Subcutaneous abdominal adipose tissue (tissue), 5 donors: ENCODE measurements around the gene TSEN54.

Source experiments
- H3K27ac ChIP-seq: one replicate; pipeline ENCODE4 v1.7.0; 2013; ENCODE audit warnings: low read depth, mild to moderate bottlenecking, inconsistent platforms, low read length, moderate library complexity
- H3K27me3 ChIP-seq, 5 donors: one replicate each; pipeline ENCODE4 v1.7.0; 2013; ENCODE audit warnings: low read length in 5 of 5, inconsistent platforms in 1 of 5; ENCODE audit not compliant: control insufficient read depth in 5 of 5, insufficient read depth in 4 of 5
- H3K36me3 ChIP-seq, 5 donors: one replicate each; pipeline ENCODE4 v1.7.0; 2013; ENCODE audit warnings: low read length in 5 of 5; ENCODE audit not compliant: control insufficient read depth in 5 of 5, insufficient read depth in 5 of 5
- H3K4me1 ChIP-seq, 5 donors: one replicate each; pipeline ENCODE4 v1.7.0; 2013; ENCODE audit warnings: low read length in 5 of 5, mild to moderate bottlenecking in 3 of 5, moderate library complexity in 1 of 5; ENCODE audit not compliant: control insufficient read depth in 5 of 5, insufficient read depth in 5 of 5
- H3K4me3 ChIP-seq, 5 donors: one replicate each; pipeline ENCODE4 v1.7.0; 2013; ENCODE audit warnings: low read length in 5 of 5, low read depth in 1 of 5
- H3K9ac ChIP-seq, 5 donors: one replicate each; pipeline ENCODE4 v1.7.0; 2013; ENCODE audit warnings: low read length in 5 of 5, mild to moderate bottlenecking in 4 of 5, moderate library complexity in 3 of 5
- H3K9me3 ChIP-seq, 5 donors: one replicate each; pipeline ENCODE4 v1.7.0; 2013; ENCODE audit warnings: low read length in 5 of 5; ENCODE audit not compliant: control insufficient read depth in 5 of 5
- donor health status: healthy.
- donor health status: healthy.
- donor health status: healthy.
- donor health status: healthy.
- donor health status: healthy.

TSEN54 gene

DNA sequence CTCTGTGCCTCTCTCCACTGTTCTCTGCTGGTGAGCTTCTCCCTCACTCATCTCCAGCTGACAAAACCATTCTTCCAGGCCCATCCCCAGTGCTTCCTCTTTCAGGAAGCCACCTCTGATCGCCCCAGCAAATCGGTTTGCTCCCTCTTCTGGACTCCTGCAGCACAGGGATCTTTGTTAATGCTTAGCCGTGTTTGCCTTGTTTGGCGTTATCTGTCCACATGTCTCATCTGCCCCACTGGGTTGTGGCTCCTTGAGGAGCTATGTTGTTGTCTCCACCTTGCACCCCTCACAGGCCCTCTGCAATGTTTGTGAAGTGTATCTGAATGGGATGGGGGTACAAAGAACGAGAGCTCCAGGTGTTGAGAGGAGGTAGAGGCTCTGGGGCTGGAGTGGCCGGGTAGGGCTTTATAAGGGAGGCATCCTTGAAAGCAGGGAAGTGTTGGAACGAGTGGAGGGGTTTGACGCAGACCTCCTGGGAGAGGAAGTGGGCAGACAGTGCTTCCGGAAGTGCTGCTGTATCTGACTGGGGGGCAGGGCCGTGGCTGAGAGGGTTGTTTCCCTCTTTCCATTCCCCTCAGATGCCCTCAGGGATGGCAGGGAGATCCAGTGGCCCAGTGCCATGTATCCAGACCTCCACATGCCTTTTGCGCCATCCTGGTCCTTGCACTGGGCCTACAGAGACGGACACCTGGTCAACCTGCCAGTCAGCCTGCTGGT lies 28.8 kb upstream of the TSEN54 start:
- Histone ChIP-seq H3K4me1 (peaks cover 6 to 74% (median 52%) of the 10 kb centered on the region in 5 donors), H3K9ac (peak overlapping the region in 2 of 5 donors; percentile 5 to 54), H3K4me3 (peak overlapping the region in 4 of 5 donors; percentile 1 to 43 (median 12)), H3K9me3 (no peaks in the 10 kb centered on the region), H3K27me3 (no peaks in the 10 kb centered on the region), H3K36me3 (peaks cover 0 to 44% (median 32%) of the 10 kb centered on the region in 5 donors), H3K27ac (no peak overlapping the region)

DNA sequence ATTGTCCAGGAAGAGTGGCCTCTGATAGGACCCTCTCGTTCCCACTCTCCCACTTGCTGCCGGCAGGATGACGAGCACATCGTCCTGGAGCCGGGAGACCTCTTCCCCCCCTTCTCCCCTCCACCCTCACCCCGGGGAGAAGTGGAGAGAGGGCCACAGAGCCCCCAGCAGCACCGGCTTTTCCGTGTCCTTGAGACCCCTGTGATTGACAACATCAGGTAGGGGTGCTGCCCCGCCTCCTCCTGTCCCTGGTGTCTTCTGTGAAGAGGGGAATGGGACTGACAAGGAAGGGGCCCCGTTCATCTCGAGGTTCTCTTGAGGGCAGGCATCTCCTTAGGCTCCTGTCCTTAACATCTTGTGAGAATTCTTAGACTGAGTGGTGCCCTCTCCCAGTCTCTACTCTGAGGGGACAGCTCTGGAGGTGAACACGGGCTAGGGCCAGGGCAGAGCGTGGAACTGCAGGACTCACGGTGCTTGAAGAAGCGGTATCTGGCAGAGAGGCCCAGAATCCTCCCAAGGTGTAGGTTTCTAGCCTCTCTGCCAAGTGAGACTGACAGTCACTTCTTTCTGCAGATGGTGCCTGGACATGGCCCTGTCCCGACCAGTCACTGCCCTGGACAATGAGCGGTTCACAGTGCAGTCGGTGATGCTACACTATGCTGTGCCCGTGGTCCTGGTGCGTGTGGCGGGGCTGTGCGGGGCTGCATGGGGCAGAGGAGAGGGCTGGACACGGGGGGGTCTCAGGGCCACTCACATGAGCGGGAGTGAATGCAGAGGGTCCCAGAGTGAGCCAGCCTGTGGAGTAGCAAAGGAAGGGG lies 27.4 kb upstream of the TSEN54 start:
- H3K4me1 ChIP-seq: peaks cover 6 to 68% (median 46%) of the 10 kb centered on the region in 5 donors
- H3K9me3 ChIP-seq: no peaks in the 10 kb centered on the region
- H3K4me3 ChIP-seq: no peak overlapping the region
- no peak overlapping the region for H3K9ac ChIP-seq
- H3K27me3 ChIP-seq: no peaks in the 10 kb centered on the region
- no peak overlapping the region for H3K27ac ChIP-seq
- H3K36me3 ChIP-seq: peaks cover 0 to 58% (median 46%) of the 10 kb centered on the region in 5 donors

DNA sequence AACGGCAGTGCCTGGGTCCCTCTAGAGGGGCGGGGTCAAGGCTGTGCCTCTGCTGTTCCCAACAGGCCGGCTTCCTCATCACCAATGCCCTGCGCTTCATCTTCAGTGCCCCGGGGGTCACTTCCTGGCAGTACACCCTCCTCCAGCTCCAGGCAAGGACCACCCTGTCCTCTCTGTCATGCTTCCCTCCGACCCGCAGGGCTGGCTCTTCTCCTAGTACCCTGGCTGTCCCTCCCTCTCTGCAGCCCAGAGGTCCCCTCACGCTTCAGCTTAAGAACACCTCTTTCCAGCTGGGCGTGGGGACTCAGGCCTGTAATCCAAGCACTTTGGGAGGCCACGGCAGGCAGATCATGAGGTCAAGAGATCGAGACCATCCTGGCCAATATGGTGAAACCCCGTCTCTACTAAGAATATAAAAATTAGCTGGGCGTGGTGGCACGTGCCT lies 26.8 kb upstream of the TSEN54 start:
- Histone ChIP-seq H3K4me1 (peaks cover 6 to 68% (median 46%) of the 10 kb centered on the region in 5 donors), H3K27me3 (no peaks in the 10 kb centered on the region), H3K4me3 (no peak overlapping the region), H3K36me3 (peaks cover 0 to 65% (median 52%) of the 10 kb centered on the region in 5 donors), H3K27ac (no peak overlapping the region), H3K9me3 (no peaks in the 10 kb centered on the region), H3K9ac (no peak overlapping the region)

DNA sequence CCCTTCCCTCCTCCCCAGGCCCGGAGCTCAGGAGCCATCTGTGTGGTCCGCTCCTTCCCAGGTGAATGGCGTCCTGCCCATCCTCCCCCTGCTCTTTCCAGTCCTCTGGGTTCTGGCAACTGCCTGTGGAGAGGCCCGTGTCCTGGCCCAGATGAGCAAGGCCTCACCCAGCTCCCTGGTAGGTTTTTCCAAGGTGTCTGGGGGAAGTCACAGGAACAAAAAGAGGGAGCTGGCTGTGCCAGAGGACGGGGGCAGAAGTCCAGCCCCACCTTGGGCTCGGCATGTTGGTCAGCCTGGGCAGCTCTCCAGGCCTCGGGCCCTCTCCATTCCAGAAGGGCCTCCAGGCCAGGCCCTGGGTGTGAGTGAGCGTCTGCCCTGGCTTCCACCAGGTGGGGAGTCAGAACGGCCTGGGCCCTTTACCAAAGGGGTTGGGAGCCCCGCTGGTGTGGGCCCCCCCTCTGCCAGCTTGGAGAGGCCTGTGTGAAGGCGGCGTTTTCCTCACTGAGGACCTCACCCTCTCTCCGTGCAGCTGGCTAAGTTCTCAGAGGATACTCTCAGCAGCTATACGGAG lies 26.1 kb upstream of the TSEN54 start:
- Histone ChIP-seq H3K36me3 (peaks cover 0 to 71% (median 57%) of the 10 kb centered on the region in 5 donors), H3K27me3 (no peaks in the 10 kb centered on the region)

DNA sequence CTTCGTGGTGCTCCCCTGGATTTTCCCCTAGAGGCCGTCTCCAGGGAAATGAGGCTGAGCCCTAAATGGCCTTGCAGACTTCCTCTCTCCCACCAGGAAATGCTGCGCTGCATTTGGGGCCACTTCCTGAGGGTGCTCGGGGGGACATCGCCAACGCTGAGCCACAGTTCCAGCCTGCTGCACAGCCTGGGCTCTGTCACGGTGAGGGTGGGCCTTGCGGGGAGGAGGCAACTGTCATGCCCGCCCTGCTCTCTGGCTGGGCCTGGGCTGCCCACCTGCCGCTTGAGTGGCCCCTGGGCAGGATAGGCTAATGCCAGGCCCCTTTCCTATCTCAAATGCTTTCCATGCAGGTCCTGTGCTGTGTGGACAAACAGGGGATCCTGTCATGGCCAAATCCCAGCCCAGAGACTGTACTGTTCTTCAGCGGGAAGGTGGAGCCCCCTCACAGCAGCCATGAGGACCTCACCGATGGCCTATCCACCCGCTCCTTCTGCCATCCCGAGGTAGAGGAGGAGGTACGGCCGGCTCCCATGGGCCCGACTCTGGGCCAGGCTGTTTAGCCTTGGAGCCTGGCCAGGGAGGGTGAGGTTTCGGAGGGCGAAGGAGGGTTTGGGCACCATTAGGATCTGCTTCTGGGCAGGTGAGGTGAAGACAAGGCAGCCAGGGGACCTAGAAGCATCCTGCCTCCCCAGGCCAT lies 25.2 kb upstream of the TSEN54 start:
- H3K9ac ChIP-seq: peak overlapping the region in 1 of 5 donors; percentile 65
- H3K4me1 ChIP-seq: peaks cover 6 to 55% (median 36%) of the 10 kb centered on the region in 5 donors
- H3K27ac ChIP-seq: no peak overlapping the region

More for the DNA sequence above, 26.1 kb upstream of the TSEN54 start:
- H3K9me3 ChIP-seq: no peaks in the 10 kb centered on the region
- H3K4me3 ChIP-seq: no peak overlapping the region
- peak overlapping the region in 1 of 5 donors; percentile 65 for H3K9ac ChIP-seq
- H3K27ac ChIP-seq: peak overlapping the region; percentile 20
- H3K4me1 ChIP-seq: peaks cover 6 to 63% (median 43%) of the 10 kb centered on the region in 5 donors

DNA sequence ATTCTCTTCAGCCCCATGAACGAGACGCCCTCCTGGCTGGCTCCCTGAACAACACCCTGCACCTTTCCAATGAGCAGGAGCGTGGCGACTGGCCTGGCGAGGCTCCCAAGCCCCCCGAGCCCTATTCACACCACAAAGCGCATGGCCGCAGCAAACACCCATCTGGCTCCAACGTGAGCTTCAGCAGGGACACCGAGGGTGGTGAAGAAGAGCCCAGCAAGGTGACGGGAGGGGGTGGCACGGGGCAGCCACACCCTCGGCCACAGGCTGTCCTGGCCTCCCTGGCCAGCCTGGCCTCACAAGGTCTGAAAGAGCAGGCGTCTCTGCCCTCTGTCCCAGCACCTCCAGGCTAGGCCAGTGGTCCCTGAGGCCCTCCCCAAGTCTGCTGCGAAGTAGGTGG lies 24.6 kb upstream of the TSEN54 start:
- Histone ChIP-seq H3K4me1 (peaks cover 4 to 49% (median 30%) of the 10 kb centered on the region in 5 donors), H3K36me3 (peaks cover 0 to 78% (median 67%) of the 10 kb centered on the region in 5 donors), H3K4me3 (no peak overlapping the region), H3K27me3 (no peaks in the 10 kb centered on the region), H3K9ac (no peak overlapping the region), H3K27ac (no peak overlapping the region), H3K9me3 (no peaks in the 10 kb centered on the region)

More for the DNA sequence above, 25.2 kb upstream of the TSEN54 start:
- H3K9me3 ChIP-seq: no peaks in the 10 kb centered on the region
- peaks cover 0 to 78% (median 65%) of the 10 kb centered on the region in 5 donors for H3K36me3 ChIP-seq
- H3K4me3 ChIP-seq: no peak overlapping the region
- no peaks in the 10 kb centered on the region for H3K27me3 ChIP-seq

DNA sequence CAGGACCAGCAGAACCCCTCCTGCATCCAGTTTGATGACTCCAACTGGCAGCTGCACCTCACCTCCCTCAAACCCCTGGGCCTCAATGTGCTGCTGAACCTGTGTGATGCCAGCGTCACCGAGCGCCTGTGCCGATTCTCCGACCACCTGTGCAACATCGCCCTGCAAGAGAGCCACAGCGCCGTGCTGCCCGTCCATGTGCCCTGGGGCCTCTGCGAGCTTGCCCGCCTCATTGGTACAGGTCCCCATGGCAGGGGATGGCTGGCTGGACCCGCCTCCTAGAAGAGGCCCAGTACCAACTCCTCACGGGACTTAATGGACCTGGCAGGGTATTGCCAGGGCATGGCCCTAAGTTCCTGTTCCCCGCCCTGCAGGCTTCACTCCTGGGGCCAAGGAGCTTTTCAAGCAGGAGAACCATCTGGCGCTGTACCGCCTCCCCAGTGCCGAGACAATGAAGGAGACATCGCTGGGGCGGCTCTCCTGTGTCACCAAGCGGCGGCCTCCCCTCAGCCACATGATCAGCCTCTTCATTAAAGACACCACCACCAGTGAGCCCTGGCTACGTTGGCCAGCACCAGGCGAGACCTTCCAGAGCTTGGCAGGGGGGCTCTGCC lies 23.7 kb upstream of the TSEN54 start:
- H3K4me3 ChIP-seq: no peak overlapping the region
- H3K27ac ChIP-seq: no peak overlapping the region
- H3K9me3 ChIP-seq: no peaks in the 10 kb centered on the region
- H3K9ac ChIP-seq: no peak overlapping the region
- peaks cover 0 to 83% (median 68%) of the 10 kb centered on the region in 5 donors for H3K36me3 ChIP-seq
- H3K27me3 ChIP-seq: no peaks in the 10 kb centered on the region
- H3K4me1 ChIP-seq: peaks cover 3 to 41% (median 21%) of the 10 kb centered on the region in 5 donors

DNA sequence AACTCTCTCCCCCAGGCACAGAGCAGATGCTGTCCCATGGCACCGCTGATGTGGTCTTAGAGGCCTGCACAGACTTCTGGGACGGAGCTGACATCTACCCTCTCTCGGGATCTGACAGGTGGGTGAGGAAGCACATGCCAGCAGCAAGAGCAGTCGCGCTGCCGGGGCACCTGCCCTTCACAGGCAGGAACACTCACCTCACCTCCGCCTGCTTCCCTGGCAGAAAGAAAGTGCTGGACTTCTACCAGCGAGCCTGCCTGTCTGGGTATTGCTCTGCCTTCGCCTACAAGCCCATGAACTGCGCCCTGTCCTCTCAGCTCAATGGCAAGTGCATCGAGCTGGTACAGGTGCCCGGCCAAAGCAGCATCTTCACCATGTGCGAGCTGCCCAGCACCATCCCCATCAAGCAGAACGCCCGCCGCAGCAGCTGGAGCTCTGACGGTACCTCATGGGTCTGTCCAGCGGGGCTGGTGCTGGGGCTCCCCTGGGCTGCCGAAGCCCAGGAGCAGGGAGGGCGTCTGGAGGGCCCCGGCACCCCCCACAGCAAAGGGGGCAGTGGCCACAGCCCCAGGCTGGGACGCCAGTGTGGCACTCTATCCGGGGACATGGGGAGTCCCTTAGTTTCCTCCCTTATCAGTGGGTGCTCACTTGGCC lies 22.7 kb upstream of the TSEN54 start:
- Histone ChIP-seq H3K36me3 (peaks cover 0 to 93% (median 76%) of the 10 kb centered on the region in 5 donors), H3K9me3 (no peaks in the 10 kb centered on the region), H3K4me3 (no peak overlapping the region), H3K4me1 (peaks cover 0 to 41% (median 22%) of the 10 kb centered on the region in 5 donors), H3K27ac (no peak overlapping the region), H3K27me3 (no peaks in the 10 kb centered on the region), H3K9ac (no peak overlapping the region)
